AG04450 (cell line): ENCODE data around the gene POLD3. TPM values are rescaled to one million over a fixed set of nuclear protein-coding genes. Genes with fewer than 3 reads are reported as not detected.

Source experiments
- CTCF ChIA-PET: fragments of 300-600, 350-600 bp; formaldehyde crosslinking; extraction: SDS; loops from one replicate; lab custom pipeline; 2022; ENCODE audit warnings: antibody characterized with exemption, inconsistent platforms; lab: Charles Lee
- POLR2A ChIA-PET: fragments of 350-600 bp; formaldehyde crosslinking; extraction: SDS; loops from one replicate; lab custom pipeline; 2021; ENCODE audit warnings: antibody characterized with exemption, inconsistent platforms; lab: Yijun Ruan, JAX
- DNase-seq: peaks from one replicate; pipeline ENCODE4 v3.0.0-alpha.2; 2011; ENCODE audit warnings: low read depth, low spot score
- H3K27ac ChIP-seq: one replicate; pipeline ENCODE4 v1.5.1; 2012; ENCODE audit warnings: low read depth, low read length, control low read depth
- H3K27me3 ChIP-seq: one replicate; pipeline ENCODE4 v1.6.0; 2012; ENCODE audit warnings: low read length; ENCODE audit not compliant: control insufficient read depth, insufficient read depth
- H3K4me3 ChIP-seq: 2 replicates; pipeline ENCODE4 v1.5.1; 2011; ENCODE audit warnings: mild to moderate bottlenecking, low read depth, low read length, control low read depth
- H3K9me3 ChIP-seq: 2 replicates; pipeline ENCODE4 v1.5.1; 2012; ENCODE audit warnings: low read length; ENCODE audit not compliant: control insufficient read depth, insufficient read depth
- polyA minus RNA-seq: library from RNA; depleted of rRNA, polyadenylated mRNA; stranded (reverse); fragments of >200 nt; gene quantifications from 2 replicates; pipeline ENCODE4 v1.2.3, GENCODE V29; 2011; rRNA and poly(A)+ RNA removed
- polyA plus RNA-seq: library from polyadenylated mRNA; depleted of rRNA; stranded (reverse); fragments of >200 nt; gene quantifications from 2 replicates; pipeline ENCODE4 v1.2.3, GENCODE V29; 2011; rRNA removed
- TF ChIP-seq, protein P1 (sequence below): IDR thresholded peaks from 2 replicates; pipeline ENCODE4 v1.5.1; 2011; ENCODE audit warnings: low read depth, low read length, control low read depth, inconsistent platforms

Gene POLD3, protein sequence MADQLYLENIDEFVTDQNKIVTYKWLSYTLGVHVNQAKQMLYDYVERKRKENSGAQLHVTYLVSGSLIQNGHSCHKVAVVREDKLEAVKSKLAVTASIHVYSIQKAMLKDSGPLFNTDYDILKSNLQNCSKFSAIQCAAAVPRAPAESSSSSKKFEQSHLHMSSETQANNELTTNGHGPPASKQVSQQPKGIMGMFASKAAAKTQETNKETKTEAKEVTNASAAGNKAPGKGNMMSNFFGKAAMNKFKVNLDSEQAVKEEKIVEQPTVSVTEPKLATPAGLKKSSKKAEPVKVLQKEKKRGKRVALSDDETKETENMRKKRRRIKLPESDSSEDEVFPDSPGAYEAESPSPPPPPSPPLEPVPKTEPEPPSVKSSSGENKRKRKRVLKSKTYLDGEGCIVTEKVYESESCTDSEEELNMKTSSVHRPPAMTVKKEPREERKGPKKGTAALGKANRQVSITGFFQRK
- polyA plus RNA-seq = 10.0 and 14.8 TPM in 2 replicates
- 13.2 and 14.4 TPM in 2 replicates for polyA minus RNA-seq

DNA sequence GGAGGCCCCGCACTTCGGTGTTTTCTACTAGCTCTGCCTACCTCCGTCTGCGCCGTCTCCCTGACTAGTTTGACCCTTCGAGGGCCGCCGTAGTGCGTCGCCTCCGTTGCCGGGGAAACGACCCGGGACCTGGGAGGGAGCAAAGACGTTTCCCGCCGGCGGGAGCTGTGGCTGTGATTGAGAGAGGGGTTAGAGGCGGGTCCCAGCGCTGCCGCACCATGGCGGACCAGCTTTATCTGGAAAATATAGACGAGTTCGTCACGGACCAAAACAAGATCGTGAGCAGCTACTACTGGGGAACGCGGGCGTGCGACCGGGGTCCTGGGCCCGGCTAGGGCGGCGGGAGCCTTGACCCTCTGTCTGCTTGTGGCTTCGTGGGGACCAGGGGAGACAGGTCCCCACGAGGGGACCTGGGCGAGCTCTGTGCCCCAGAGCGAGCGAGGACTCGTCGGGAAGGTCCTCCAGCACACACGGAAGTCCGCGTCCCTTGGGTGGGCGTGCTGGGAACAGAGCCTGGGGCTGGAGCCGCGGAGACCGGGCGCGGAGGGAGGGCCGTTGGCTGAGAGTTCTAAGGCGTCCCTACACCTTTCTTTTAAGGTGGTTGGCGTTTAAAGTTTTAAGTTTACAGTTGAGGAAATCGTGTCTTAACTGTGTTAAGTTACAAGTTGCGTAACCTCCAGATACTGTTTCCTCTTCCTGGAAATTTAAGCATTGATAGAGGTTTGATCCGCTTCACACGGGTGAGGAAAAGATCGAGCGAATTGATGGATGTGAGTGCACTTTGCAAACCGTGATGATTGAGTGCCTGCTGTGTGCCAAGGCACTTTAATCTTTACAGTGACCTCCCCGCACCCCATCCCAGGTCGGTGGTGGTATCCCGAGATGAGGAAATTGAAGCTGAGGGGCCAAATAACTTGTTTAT is at the start of gene POLD3:
Gene POLD3, plus strand, starts transcription at position 142 of the 922 bp plus-strand sequence. Its CDS starts 77 bp downstream, at position 219.
- peak; percentile 51 for DNase-seq
- ChIA-PET CTCF (interaction anchor here (1.2 to 1.8 kb wide), 5 partner anchors 19 to 146 kb away, joined by 3 to 8 read pairs (median 4); no protein-coding TSS in a partner anchor), POLR2A (interaction anchor here (0.6 to 0.9 kb wide), 4 partner anchors 11 to 422 kb away, joined by 3 to 5 read pairs (median 4); partner anchors contain the start of genes C2CD3 and PPME1)
- peak within 1 kb of the TSS; percentile 73 for H3K27ac ChIP-seq
- H3K4me3 ChIP-seq = peak within 1 kb of the TSS; percentile 89
- TF ChIP-seq, protein P1, sequence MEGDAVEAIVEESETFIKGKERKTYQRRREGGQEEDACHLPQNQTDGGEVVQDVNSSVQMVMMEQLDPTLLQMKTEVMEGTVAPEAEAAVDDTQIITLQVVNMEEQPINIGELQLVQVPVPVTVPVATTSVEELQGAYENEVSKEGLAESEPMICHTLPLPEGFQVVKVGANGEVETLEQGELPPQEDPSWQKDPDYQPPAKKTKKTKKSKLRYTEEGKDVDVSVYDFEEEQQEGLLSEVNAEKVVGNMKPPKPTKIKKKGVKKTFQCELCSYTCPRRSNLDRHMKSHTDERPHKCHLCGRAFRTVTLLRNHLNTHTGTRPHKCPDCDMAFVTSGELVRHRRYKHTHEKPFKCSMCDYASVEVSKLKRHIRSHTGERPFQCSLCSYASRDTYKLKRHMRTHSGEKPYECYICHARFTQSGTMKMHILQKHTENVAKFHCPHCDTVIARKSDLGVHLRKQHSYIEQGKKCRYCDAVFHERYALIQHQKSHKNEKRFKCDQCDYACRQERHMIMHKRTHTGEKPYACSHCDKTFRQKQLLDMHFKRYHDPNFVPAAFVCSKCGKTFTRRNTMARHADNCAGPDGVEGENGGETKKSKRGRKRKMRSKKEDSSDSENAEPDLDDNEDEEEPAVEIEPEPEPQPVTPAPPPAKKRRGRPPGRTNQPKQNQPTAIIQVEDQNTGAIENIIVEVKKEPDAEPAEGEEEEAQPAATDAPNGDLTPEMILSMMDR = no peak
- H3K9me3 ChIP-seq = peaks cover 7% of the 10 kb centered on the region
- H3K27me3 ChIP-seq = peaks cover 2% of the 10 kb centered on the region

DNA sequence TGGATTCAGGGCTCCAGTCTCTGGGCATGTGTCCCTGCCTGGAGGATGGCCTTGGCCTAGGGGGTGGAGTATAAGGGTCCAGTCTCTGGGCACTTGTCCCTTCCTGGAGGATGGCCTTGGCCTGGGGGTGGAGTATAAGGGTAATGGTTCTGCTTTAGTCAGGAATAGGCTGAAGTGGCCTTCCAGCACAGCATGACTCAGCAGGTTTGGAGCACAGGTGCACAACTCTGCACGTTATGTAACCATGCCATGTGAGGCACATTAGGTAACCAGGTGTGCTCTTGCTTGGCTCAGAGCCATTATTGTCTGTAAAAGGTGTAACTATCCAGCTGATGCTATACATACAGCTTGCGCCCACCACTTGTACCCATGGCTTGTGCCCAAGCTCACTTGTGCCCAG is 48.4 kb upstream of the POLD3 start:
- H3K4me3 ChIP-seq = no peak overlapping the region
- no peak overlapping the region for H3K27ac ChIP-seq
- CTCF ChIA-PET = no interaction called here
- DNase-seq = no peak
- peaks cover 16% of the 10 kb centered on the region for H3K27me3 ChIP-seq
- POLR2A ChIA-PET = no interaction called here
- TF ChIP-seq, protein P1 = no peak
- peaks cover 6% of the 10 kb centered on the region; the same call in 1 of the 2 replicates for H3K9me3 ChIP-seq

DNA sequence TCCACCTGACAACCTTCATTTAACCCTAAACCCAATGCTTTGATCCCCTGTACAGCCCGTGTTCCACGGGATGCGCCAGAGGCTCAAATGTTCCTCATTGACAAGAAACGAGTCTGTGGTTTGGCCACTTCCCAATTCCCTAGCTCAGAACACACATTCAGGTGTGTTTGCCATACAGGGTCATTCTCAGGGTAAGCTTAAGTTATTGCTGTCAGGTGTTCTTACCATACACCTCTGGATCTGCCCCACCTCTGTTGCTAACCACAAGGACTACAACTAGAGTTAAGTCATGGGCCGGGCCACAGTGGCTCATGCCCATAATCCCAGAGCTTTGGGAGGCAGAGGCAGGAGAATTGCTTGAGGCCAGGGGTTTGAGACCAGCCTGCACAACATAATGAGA is 45.6 kb upstream of the POLD3 start:
- ChIA-PET POLR2A (no interaction called here), CTCF (no interaction called here)
- Histone ChIP-seq H3K4me3 (no peak overlapping the region), H3K9me3 (peaks cover 6% of the 10 kb centered on the region; the same call in 1 of the 2 replicates), H3K27me3 (peaks cover 26% of the 10 kb centered on the region), H3K27ac (no peak overlapping the region)
- DNase-seq = no peak
- TF ChIP-seq, protein P1 = no peak

DNA sequence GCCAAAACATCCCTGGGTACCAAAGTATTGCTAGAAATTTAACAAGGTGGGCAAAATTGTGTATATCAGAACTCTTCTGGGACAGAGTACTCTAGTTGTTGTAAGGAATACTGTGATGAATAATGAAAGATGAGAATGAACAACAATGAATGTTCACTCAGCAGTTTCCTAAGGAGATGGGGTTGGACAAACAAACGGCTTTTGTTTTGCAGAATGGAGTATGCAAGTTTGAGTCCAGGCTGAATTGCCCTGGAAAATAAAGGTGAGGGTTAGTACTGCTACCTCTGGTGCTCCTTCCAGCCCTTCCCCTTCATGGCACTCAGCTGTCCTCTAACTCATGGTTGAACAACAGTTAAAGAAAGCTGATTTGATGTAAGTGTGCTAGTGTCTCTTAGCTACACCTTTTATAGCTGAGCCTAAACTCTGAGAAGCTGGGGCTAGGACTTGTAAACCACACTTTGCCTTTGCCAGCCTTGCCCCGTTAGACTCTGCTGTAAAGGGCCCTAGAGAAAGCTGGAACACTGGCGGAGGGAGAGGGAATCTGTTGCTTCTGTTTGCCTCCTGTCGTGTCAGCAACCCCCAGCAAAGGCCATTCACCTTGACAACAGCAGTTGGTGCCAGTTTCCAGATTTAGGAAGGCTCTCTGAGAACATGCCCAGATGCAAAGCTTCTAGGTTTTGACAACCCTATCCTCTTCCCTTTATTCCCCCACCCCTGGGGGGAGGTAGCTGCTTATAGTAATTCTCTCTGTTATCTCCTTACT is 41.2 kb upstream of the POLD3 start:
- TF ChIP-seq, protein P1 = no peak
- ChIA-PET POLR2A (no interaction called here), CTCF (no interaction called here)
- Histone ChIP-seq H3K4me3 (no peak overlapping the region), H3K27me3 (peaks cover 25% of the 10 kb centered on the region), H3K9me3 (no peaks in the 10 kb centered on the region), H3K27ac (no peak overlapping the region)
- DNase-seq = no peak
